Liver (tissue), 9 donors: ENCODE results near the gene LYST. TPM values are rescaled to one million over a fixed set of nuclear protein-coding genes. Genes with fewer than 3 reads are reported as not detected.

ENCODE experiments used
- DNase-seq: peaks from one replicate; pipeline ENCODE4 v3.0.0-alpha.2; 2017; ENCODE audit warnings: low spot score
- H3K27ac ChIP-seq, 2 donors: one replicate each; pipeline ENCODE4 v1.7.0; 2013; ENCODE audit warnings: inconsistent platforms in 2 of 2, low read length in 2 of 2, control low read depth in 1 of 2, low read depth in 1 of 2, mild to moderate bottlenecking in 1 of 2
- H3K27me3 ChIP-seq, 4 donors: one replicate each; pipeline versions ENCODE4 v1.6.1 to v1.7.0; 2013; ENCODE audit warnings: low read length in 3 of 4, inconsistent platforms in 1 of 4, mild to moderate bottlenecking in 1 of 4, moderate library complexity in 1 of 4; ENCODE audit not compliant: control insufficient read depth in 4 of 4, insufficient read depth in 4 of 4
- H3K36me3 ChIP-seq, 4 donors: one replicate each; pipeline versions ENCODE4 v1.6.1 to v1.7.0; 2013; ENCODE audit warnings: low read length in 3 of 4, mild to moderate bottlenecking in 3 of 4, low read depth in 1 of 4, moderate library complexity in 1 of 4; ENCODE audit not compliant: control insufficient read depth in 4 of 4, insufficient read depth in 3 of 4
- H3K4me1 ChIP-seq, 4 donors: one replicate each; pipeline versions ENCODE4 v1.6.1 to v1.7.0; 2013; ENCODE audit warnings: low read length in 3 of 4, mild to moderate bottlenecking in 3 of 4, moderate library complexity in 1 of 4; ENCODE audit not compliant: control insufficient read depth in 4 of 4, insufficient read depth in 4 of 4
- H3K4me3 ChIP-seq, 3 donors: one replicate each; pipeline versions ENCODE4 v1.6.1 to v1.7.0; 2013; ENCODE audit warnings: low read length in 3 of 3, control low read depth in 1 of 3, low read depth in 1 of 3, mild to moderate bottlenecking in 1 of 3
- H3K9ac ChIP-seq, 2 donors: one replicate each; pipeline ENCODE4 v1.7.0; 2013; ENCODE audit warnings: low read length in 2 of 2, mild to moderate bottlenecking in 2 of 2, moderate library complexity in 2 of 2, control low read depth in 1 of 2, low read depth in 1 of 2
- H3K9me3 ChIP-seq, 4 donors: one replicate each; pipeline versions ENCODE4 v1.6.1 to v1.7.0; 2013; ENCODE audit warnings: low read length in 3 of 4; ENCODE audit not compliant: control insufficient read depth in 4 of 4
- EGR1 ChIP-seq, 2 donors: IDR thresholded peaks; 2 replicates each; pipeline ENCODE4 v1.6.1; 2016 to 2018; ENCODE audit warnings: antibody characterized with exemption in 2 of 2, low read depth in 2 of 2
- FOXA1 ChIP-seq: IDR thresholded peaks from 2 replicates; pipeline ENCODE4 v1.6.1; 2016; ENCODE audit warnings: antibody characterized with exemption
- FOXA2 ChIP-seq: IDR thresholded peaks from 2 replicates; pipeline ENCODE4 v1.6.1; 2016; ENCODE audit warnings: antibody characterized with exemption
- GABPA ChIP-seq, 2 donors: IDR thresholded peaks in 1 of 2; conservative IDR thresholded peaks in 1 of 2; 2 replicates each; pipeline ENCODE4 v1.6.1; 2016; ENCODE audit warnings: antibody characterized with exemption in 2 of 2, mild to moderate bottlenecking in 1 of 2, moderate library complexity in 1 of 2
- HNF4A ChIP-seq, 2 donors: conservative IDR thresholded peaks; 2 replicates each; pipeline ENCODE4 v1.6.1; 2016; ENCODE audit warnings: antibody characterized with exemption in 2 of 2, mild to moderate bottlenecking in 2 of 2
- HNF4G ChIP-seq: IDR thresholded peaks from 2 replicates; pipeline ENCODE4 v1.6.1; 2016; ENCODE audit warnings: antibody characterized with exemption
- JUND ChIP-seq, 2 donors: IDR thresholded peaks; 2 replicates each; pipeline ENCODE4 v1.6.1; 2016; ENCODE audit warnings: antibody characterized with exemption in 2 of 2
- MAX ChIP-seq: IDR thresholded peaks from 2 replicates; pipeline ENCODE4 v1.6.1; 2016; ENCODE audit warnings: antibody characterized with exemption
- NR2F2 ChIP-seq: IDR thresholded peaks from 2 replicates; pipeline ENCODE4 v1.6.1; 2016; ENCODE audit warnings: antibody characterized with exemption
- RAD21 ChIP-seq, 2 donors: IDR thresholded peaks; 2 replicates each; pipeline ENCODE4 v1.6.1; 2016; ENCODE audit warnings: antibody characterized with exemption in 2 of 2, mild to moderate bottlenecking in 2 of 2
- REST ChIP-seq: IDR thresholded peaks from 2 replicates; pipeline ENCODE4 v1.6.1; 2016; ENCODE audit warnings: antibody characterized with exemption, mild to moderate bottlenecking
- RXRA ChIP-seq, 2 donors: IDR thresholded peaks; 2 replicates each; pipeline ENCODE4 v1.6.1; 2017 to 2018; ENCODE audit warnings: antibody characterized with exemption in 2 of 2, mild to moderate bottlenecking in 1 of 2
- SP1 ChIP-seq: IDR thresholded peaks from 2 replicates; pipeline ENCODE4 v1.6.1; 2018; ENCODE audit warnings: antibody characterized with exemption, mild to moderate bottlenecking
- TAF1 ChIP-seq: conservative IDR thresholded peaks from 2 replicates; pipeline ENCODE4 v1.6.1; 2016; ENCODE audit warnings: antibody characterized with exemption, mild to moderate bottlenecking
- YY1 ChIP-seq: IDR thresholded peaks from 2 replicates; pipeline ENCODE4 v1.6.1; 2016; ENCODE audit warnings: antibody characterized with exemption, mild to moderate bottlenecking
- ZBTB33 ChIP-seq: IDR thresholded peaks from 2 replicates; pipeline ENCODE4 v1.6.1; 2016; ENCODE audit warnings: antibody characterized with exemption
- WGBS: extraction: QIAGEN DNeasy Blood & Tissue Kit; methylation state at CpG from one replicate; pipeline ENCODE4 v1.1.7; 2013; 5-methylcytosine and 5-hydroxymethylcytosine counted together
- polyA plus RNA-seq, 2 donors: library from polyadenylated mRNA; stranded (reverse) in 1 of 2; unstranded in 1 of 2; fragments of 200-250 nt in 1 of 2; fragments of >200 nt in 1 of 2; fragmentation: Nextera tagmentation in 1 of 2; extraction: Ambion mirVana in 1 of 2; gene quantifications; one replicate each; pipeline versions ENCODE4 v1.2.1 to v1.2.3, GENCODE V29; 2013 to 2015
- total RNA-seq, 2 donors: library from RNA; depleted of rRNA; stranded (reverse); fragments of >200 nt; gene quantifications; one replicate each; pipeline ENCODE4 v1.2.3, GENCODE V29; 2014
- TF ChIP-seq, protein P1 (sequence below): IDR thresholded peaks from 2 replicates; pipeline ENCODE4 v1.6.1; 2016; ENCODE audit warnings: antibody characterized with exemption
- TF ChIP-seq, protein P2 (sequence below): fragments of 150-350 bp; IDR thresholded peaks from 2 replicates; pipeline ENCODE4 v1.5.1; 2017; ENCODE audit warnings: improper control_type of control experiment, low read depth, low read length; ENCODE audit not compliant: missing input control
- donor health status: healthy.
- donor health status: healthy.
- donor health status: healthy.
- donor health status: healthy.
- donor health status: healthy.

LYST gene
- total and polyA plus RNA-seq, 4 donors, result 3.4 to 45.9 (median 14.2) TPM

- no peak overlapping the region for H3K4me3 ChIP-seq
- H3K36me3 ChIP-seq, result peaks cover 7 to 18% (median 12%) of the 10 kb centered on the region in 4 donors
- no peak for DNase-seq
- H3K9me3 ChIP-seq, result no peaks in the 10 kb centered on the region
- TF ChIP-seq ZBTB33 (no peak), HNF4G (no peak), RAD21 (IDR thresholded peaks at IDR 0.05) (no peak), FOXA1 (no peak), EGR1 (IDR thresholded peaks at IDR 0.05; ENCODE audit: low read depth in 2 of 2) (no peak), TAF1 (no peak), RXRA (IDR thresholded peaks at IDR 0.05) (no peak), GABPA (IDR thresholded peaks at IDR 0.05 in 1 of 2, conservative IDR thresholded peaks at IDR 0.05 in 1 of 2) (no peak), YY1 (no peak), FOXA2 (no peak), REST (no peak), HNF4A (conservative IDR thresholded peaks at IDR 0.05) (no peak), SP1 (no peak), MAX (no peak), JUND (IDR thresholded peaks at IDR 0.05) (no peak), NR2F2 (no peak)
- TF ChIP-seq, protein P1, sequence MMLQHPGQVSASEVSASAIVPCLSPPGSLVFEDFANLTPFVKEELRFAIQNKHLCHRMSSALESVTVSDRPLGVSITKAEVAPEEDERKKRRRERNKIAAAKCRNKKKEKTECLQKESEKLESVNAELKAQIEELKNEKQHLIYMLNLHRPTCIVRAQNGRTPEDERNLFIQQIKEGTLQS, result no peak
- TF ChIP-seq, protein P2, sequence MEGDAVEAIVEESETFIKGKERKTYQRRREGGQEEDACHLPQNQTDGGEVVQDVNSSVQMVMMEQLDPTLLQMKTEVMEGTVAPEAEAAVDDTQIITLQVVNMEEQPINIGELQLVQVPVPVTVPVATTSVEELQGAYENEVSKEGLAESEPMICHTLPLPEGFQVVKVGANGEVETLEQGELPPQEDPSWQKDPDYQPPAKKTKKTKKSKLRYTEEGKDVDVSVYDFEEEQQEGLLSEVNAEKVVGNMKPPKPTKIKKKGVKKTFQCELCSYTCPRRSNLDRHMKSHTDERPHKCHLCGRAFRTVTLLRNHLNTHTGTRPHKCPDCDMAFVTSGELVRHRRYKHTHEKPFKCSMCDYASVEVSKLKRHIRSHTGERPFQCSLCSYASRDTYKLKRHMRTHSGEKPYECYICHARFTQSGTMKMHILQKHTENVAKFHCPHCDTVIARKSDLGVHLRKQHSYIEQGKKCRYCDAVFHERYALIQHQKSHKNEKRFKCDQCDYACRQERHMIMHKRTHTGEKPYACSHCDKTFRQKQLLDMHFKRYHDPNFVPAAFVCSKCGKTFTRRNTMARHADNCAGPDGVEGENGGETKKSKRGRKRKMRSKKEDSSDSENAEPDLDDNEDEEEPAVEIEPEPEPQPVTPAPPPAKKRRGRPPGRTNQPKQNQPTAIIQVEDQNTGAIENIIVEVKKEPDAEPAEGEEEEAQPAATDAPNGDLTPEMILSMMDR, result no peak
- H3K27me3 ChIP-seq, result no peaks in the 10 kb centered on the region
- 97% methylated on average over 4 of the region's 4 CpGs for WGBS
- no peak overlapping the region for H3K9ac ChIP-seq
- H3K4me1 ChIP-seq, result no peaks in the 10 kb centered on the region
- H3K27ac ChIP-seq, result no peak overlapping the region
These were observed 177.3 kb downstream of the LYST start for GRCh38 chr1:235689356-235689755.
